WI38 (cell line): Measurements from ENCODE around the gene OTULINL.

Source experiments
- H3K4me3 ChIP-seq: 2 replicates; pipeline ENCODE4 v1.5.1; 2011; ENCODE audit warnings: low read depth, mild to moderate bottlenecking, control low read depth, low read length
- TF ChIP-seq, protein P1 (sequence below): IDR thresholded peaks from 2 replicates; pipeline ENCODE4 v1.5.1; 2012; ENCODE audit warnings: low read depth, mild to moderate bottlenecking, control low read depth, low read length

OTULINL gene

DNA sequence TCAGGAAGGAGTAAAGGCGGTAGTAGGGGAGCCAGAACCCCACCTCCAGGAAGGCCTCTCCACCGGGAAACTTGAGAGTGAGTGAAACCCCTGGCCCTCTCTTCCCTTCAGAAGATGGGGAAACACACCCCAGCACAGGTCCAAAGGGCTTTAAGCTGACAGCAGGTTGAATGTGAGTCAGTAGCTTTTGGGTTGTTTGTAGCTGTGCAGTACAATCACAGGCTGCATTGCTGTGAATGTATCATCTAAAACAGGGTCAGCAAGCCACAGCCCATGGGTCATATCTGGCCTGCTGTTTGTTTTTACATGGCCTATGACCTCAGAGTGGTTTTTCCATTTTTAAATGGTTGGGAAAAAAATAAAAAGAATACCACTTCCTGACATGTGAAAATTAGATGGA is 10.0 kb downstream of the OTULINL start:
- H3K4me3 ChIP-seq: no peak overlapping the region
- TF ChIP-seq, protein P1, sequence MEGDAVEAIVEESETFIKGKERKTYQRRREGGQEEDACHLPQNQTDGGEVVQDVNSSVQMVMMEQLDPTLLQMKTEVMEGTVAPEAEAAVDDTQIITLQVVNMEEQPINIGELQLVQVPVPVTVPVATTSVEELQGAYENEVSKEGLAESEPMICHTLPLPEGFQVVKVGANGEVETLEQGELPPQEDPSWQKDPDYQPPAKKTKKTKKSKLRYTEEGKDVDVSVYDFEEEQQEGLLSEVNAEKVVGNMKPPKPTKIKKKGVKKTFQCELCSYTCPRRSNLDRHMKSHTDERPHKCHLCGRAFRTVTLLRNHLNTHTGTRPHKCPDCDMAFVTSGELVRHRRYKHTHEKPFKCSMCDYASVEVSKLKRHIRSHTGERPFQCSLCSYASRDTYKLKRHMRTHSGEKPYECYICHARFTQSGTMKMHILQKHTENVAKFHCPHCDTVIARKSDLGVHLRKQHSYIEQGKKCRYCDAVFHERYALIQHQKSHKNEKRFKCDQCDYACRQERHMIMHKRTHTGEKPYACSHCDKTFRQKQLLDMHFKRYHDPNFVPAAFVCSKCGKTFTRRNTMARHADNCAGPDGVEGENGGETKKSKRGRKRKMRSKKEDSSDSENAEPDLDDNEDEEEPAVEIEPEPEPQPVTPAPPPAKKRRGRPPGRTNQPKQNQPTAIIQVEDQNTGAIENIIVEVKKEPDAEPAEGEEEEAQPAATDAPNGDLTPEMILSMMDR: no peak

DNA sequence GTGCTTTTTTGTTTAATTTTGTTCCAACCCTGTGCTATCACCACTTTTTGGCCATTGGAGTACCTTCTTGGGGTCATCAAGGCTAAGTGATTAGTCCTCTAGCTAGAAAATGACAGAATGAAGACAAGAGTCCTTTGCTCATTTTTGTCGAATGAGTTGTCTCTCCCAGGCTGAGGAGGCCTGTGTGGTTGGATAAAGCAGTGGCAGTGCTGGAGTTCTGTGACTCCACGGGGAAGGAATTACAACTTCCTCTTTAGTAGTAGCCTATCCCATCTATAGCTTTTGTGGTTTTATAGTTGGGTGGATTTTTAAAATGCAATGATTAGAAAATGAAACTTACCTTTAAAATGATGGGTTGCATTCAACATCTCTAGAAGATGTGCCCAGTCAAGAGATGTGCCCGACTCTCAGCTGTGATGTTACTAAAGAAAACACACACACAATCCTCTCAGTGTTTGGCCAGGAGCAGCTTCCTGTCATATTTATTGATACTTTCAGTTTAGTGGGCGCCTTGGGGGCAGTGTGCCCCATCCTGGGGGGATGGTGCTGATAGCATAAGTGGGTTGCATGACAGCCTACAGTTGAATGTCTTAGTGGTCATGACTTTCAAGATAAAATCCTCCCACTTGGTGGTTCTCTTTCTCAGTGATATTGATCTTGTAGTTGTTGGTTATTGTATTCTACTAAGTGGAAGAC is 11.9 kb downstream of the OTULINL start:
- TF ChIP-seq, protein P1: no peak
- H3K4me3 ChIP-seq: no peak overlapping the region

DNA sequence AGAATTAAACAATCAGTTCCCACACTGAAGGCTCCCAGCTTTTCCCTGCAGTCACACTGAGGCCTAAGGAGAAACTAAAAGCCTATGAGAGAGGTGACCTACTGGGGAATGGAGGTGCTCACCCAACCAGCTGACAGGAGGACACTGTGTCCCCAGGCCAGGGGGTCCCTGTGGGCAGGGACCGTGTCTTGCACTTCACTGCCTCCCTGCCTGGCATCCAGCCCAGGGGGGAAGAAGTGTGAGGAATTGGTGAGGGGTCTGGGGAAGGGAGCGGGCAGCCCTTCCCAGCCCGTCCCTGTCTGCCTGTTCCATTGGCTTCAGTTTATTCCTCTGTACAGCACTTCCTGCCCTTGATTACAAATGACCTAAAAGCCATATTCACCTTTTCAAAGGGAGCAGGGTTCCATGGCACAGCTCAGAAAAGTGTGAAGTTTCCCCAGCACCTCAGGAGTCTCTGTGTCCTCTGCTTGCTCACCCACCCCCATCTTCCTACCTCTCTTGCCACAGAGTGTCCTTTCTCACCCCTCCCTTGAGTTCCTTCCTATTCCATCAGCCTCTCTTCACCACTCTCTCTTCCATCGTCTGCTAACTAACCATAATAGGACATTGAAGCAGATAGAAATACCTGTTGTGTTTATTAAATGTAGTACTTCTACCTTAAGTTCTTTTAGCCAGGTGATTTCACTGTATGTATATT is 12.9 kb downstream of the OTULINL start:
- no peak overlapping the region for H3K4me3 ChIP-seq
- TF ChIP-seq, protein P1: no peak

DNA sequence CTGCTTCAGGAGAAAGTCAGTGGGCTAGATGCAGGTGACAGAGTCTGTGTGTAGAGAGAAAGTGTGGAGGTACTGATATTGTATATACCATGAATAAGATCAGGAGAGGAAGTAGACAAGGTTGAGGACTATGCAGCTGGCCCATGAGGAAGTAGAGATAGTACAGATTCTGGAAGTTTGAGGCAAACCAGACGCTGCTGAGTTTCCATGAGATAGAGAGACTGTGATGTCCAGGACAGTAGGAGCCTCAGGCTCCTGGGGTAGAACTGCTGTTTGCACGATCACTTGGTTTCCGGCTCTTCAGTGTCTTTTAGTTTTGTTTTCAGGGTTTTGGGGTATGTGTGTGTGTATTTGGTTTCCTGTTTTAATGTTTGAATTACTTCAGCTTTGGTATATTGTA is 13.6 kb downstream of the OTULINL start:
- H3K4me3 ChIP-seq: no peak overlapping the region
- TF ChIP-seq, protein P1: no peak

DNA sequence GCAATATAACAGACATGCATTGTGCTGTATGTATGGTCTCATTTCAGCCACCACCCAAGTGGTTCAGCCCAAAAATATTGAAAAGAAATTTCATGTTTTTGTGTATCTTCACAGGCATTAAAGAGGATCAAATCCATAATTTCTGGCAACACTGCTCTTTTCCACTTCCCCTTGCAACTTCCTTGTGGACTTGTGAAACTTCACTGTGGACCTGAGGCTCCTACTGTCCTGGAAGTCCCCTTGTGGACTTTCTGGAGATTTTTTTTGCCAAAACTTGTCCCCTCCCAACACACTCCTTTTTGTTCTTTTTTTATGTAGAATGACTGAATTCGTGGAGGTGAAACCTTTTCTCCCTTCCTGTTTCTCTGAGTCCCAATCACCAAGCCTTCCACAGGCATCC is 14.3 kb downstream of the OTULINL start:
- TF ChIP-seq, protein P1: no peak
- no peak overlapping the region for H3K4me3 ChIP-seq

DNA sequence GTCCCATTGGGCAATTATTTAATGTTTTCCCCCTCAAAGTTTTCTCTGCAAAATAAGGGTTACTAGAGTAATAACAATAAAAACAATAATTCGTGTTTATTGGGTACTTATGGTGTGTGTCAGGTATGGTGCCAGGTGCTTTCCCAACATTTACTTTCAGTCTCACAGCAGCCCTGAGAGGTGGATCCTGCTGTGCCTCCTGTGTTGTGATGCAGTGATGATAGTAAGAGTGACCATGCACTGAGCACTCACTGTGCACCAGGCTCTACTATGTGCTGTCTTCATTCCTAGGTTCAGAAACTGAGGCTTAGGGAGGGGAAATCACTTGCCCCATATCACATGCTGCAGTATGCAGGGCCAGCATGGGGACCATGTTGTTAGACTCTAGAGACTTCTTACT is 15.5 kb downstream of the OTULINL start:
- TF ChIP-seq, protein P1: no peak

DNA sequence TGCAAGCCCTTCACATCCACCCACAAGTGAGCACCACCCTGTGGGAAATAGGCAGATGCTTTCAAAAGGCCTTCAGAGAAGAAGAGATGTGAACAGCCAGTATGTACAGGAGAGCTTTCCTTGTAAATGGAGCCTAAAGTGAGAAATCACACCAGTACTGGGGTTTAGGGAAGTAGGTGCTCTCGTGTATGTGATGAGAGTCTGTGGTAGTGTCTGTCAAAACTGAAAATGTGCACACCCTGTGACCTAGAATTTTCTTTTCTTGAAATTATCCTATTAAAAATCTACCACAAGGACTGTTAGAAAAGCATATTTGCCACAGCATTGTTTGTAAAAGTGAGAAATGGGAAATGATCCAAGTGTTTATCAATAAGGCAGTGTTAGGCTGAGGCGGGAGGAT is 16.6 kb downstream of the OTULINL start:
- no peak overlapping the region for H3K4me3 ChIP-seq
- TF ChIP-seq, protein P1: no peak

More for the DNA sequence above, 15.5 kb downstream of the OTULINL start:
- H3K4me3 ChIP-seq: no peak overlapping the region
